Left colon (tissue), 2 donors: ENCODE results near the gene CFAP251. TPM values are rescaled to one million over a fixed set of nuclear protein-coding genes. Genes with fewer than 3 reads are reported as not detected.

ENCODE experiments used
- ATAC-seq: fragments of 200-7000 bp; cut with Tn5 transposase; one replicate; pipeline ENCODE4 v1.9.1; 2020; ENCODE audit warnings: mild to moderate bottlenecking, moderate library complexity
- DNase-seq, 2 donors: peaks; one replicate each; pipeline ENCODE4 v3.0.0-alpha.2; 2020
- intact Hi-C, 2 donors: fragments of 100-400 bp; cut with DNase I in 1 of 2; cut with micrococcal nuclease in 1 of 2; formaldehyde crosslinking; loops; one replicate each; pipeline versions ENCODE4 v1.11.2 to v1.14.0; 2022; cut with DNase I, micrococcal nuclease
- total RNA-seq, 2 donors: library from RNA; stranded (reverse); fragmentation: NEBNext Ultra II Directional; extraction: Animal tissue kit (Norgen Biotek cat#: 25700); gene quantifications; one replicate each; pipeline ENCODE4 v1.2.1, GENCODE V29; 2021
- donor health status: DM: no; HTN: no; CAD: no.
- donor health status: DM: yes; HTN: yes; CAD: no.

CFAP251 gene
- total RNA-seq, 2 donors from 2014 or later: 0.34 to 0.75 TPM

- DNase-seq (no peak), ATAC-seq (no peak)
- intact Hi-C loops: no loop called here
Measured at GRCh38 chr12:121989276-121990113, 71.1 kb downstream of the CFAP251 start.

- DNase-seq: no peak
- ATAC-seq: no peak
- intact Hi-C loops: no loop called here
Measured at GRCh38 chr12:121990114-121990647, 71.8 kb downstream of the CFAP251 start.

- intact Hi-C loops: no loop called here
- no peak for ATAC-seq
- DNase-seq: no peak
Measured at GRCh38 chr12:121990692-121991603, 72.6 kb downstream of the CFAP251 start.

- ATAC-seq (no peak), DNase-seq (no peak)
- intact Hi-C loops: no loop called here
Measured at GRCh38 chr12:121992059-121992879, 73.9 kb downstream of the CFAP251 start.

GRCh38 chr12:121996050-121996944 is 77.9 kb downstream of the CFAP251 start:
- ATAC-seq (no peak), DNase-seq (no peak)
- intact Hi-C loops: no loop called here

GRCh38 chr12:121996945-121997612 is 78.7 kb downstream of the CFAP251 start:
- no peak for DNase-seq
- intact Hi-C loops: no loop called here
- no peak for ATAC-seq

GRCh38 chr12:122001466-122002209 is 83.2 kb downstream of the CFAP251 start:
- DNase-seq (no peak), ATAC-seq (no peak)
- intact Hi-C loops: no loop called here

GRCh38 chr12:122003651-122004611 is 85.5 kb downstream of the CFAP251 start:
- intact Hi-C loops: no loop called here
- ATAC-seq: no peak
- DNase-seq: no peak

- intact Hi-C loops: no loop called here
- DNase-seq (no peak), ATAC-seq (no peak)
Measured at GRCh38 chr12:122004633-122005071, 86.3 kb downstream of the CFAP251 start.

GRCh38 chr12:122005252-122005776 is 86.9 kb downstream of the CFAP251 start:
- no peak for DNase-seq
- intact Hi-C loops: no loop called here
- no peak for ATAC-seq

GRCh38 chr12:122006186-122006926 is 88.0 kb downstream of the CFAP251 start:
- DNase-seq: no peak
- intact Hi-C loops: no loop called here
- no peak for ATAC-seq

GRCh38 chr12:122009741-122010140 is 91.3 kb downstream of the CFAP251 start:
- ATAC-seq: no peak
- DNase-seq: no peak
- intact Hi-C loops: no loop called here

- no peak for ATAC-seq
- DNase-seq: no peak
- intact Hi-C loops: no loop called here
Measured at GRCh38 chr12:122012184-122012583, 93.8 kb downstream of the CFAP251 start.

GRCh38 chr12:122013136-122013535 is 94.7 kb downstream of the CFAP251 start:
- intact Hi-C loops: no loop called here
- no peak for ATAC-seq
- no peak for DNase-seq
